H1 (cell line): ENCODE measurements around the gene CCDC71L. TPM values are rescaled to one million over a fixed set of nuclear protein-coding genes. Genes with fewer than 3 reads are reported as not detected.

Experiments
- EZH2 ChIP-seq: fragments of 200-600 bp; sonication (generic); IDR thresholded peaks from 2 replicates; pipeline ENCODE4 v1.7.1; 2012; ENCODE audit warnings: low read depth, mild to moderate bottlenecking, moderate library complexity, low read length, inconsistent platforms; ENCODE audit not compliant: severe bottlenecking
- SP1 ChIP-seq: IDR thresholded peaks from 2 replicates; pipeline ENCODE4 v1.6.1; 2011; ENCODE audit warnings: low read depth, low read length
- SP2 ChIP-seq: IDR thresholded peaks from 2 replicates; pipeline ENCODE4 v1.6.1; 2012; ENCODE audit warnings: mild to moderate bottlenecking, low read length, inconsistent platforms
- polyA plus RNA-seq, 7 experiments: library from polyadenylated mRNA; depleted of rRNA in 3 of 7; stranded (reverse) in 5 of 7; unstranded in 2 of 7; fragments of >200 nt in 5 of 7; fragments of 200-250 nt in 2 of 7; gene quantifications; 1 replicate in 5 of 7; 2 replicates in 1 of 7; 4 replicates in 1 of 7; pipeline versions ENCODE4 v1.2.1 to v1.2.3, GENCODE V29; 2011 to 2013; ENCODE audit warnings: missing spikeins in 2 of 7, mixed read lengths in 2 of 7
- total RNA-seq: library from RNA; stranded (reverse); fragmentation: NEBNext Ultra II Directional; extraction: Animal tissue kit (Norgen Biotek cat#: 25700); gene quantifications from 2 replicates; pipeline ENCODE4 v1.2.1, GENCODE V29; 2021
- TF ChIP-seq, protein P1 (sequence below): fragments of 300-600 bp; sonication (generic); IDR thresholded peaks from 2 replicates; pipeline ENCODE4 v1.7.1; 2012; ENCODE audit warnings: low read length, moderate library complexity, mild to moderate bottlenecking, inconsistent platforms; ENCODE audit not compliant: insufficient replicate concordance
- TF ChIP-seq, protein P2 (sequence below): IDR thresholded peaks from 2 replicates; pipeline ENCODE4 v1.6.1; 2012; ENCODE audit warnings: inconsistent platforms

CCDC71L gene
- total and polyA plus RNA-seq, 2 of the 8 experiments (the other 6 are each of a cell fraction or from before 2014, with no cell fraction given): 12.5 to 16.7 TPM

DNA sequence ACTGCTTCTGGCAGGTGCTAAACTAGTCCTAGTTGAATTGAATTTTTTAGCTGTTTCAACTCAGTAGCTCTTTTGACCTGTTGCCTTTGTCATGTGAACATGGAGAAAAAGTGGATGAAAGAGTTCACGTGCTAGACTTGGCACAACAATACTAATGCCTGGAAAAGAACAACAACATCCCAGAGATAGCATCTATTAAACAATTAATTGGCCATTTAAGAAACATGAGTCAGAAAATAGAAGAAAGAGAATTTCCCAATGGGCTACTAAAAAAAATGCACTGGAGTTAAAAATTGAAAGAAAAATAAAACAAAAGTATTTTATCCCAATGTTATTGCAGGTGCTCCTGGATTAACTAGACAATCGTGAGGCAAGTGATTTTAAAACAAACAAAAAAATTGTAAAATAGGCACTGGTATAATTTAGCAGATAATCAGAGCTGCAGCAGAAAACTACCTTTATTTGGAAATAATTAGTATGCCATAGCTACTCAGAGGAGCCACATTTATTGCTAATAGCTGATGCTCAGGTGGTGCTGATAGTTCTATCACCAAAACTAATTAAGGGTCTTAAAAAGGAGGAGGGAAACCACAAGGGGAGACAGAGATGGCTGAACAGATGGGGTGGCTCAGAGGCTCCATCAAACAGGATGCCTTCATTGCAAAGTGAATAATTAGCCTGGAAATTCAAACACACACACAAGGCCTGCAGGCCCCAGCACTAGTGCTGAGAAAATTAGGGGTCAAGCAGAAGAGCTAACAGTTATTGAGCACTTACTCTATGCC, 17.6 kb downstream of the CCDC71L start (continued):
- TF ChIP-seq, protein P1, sequence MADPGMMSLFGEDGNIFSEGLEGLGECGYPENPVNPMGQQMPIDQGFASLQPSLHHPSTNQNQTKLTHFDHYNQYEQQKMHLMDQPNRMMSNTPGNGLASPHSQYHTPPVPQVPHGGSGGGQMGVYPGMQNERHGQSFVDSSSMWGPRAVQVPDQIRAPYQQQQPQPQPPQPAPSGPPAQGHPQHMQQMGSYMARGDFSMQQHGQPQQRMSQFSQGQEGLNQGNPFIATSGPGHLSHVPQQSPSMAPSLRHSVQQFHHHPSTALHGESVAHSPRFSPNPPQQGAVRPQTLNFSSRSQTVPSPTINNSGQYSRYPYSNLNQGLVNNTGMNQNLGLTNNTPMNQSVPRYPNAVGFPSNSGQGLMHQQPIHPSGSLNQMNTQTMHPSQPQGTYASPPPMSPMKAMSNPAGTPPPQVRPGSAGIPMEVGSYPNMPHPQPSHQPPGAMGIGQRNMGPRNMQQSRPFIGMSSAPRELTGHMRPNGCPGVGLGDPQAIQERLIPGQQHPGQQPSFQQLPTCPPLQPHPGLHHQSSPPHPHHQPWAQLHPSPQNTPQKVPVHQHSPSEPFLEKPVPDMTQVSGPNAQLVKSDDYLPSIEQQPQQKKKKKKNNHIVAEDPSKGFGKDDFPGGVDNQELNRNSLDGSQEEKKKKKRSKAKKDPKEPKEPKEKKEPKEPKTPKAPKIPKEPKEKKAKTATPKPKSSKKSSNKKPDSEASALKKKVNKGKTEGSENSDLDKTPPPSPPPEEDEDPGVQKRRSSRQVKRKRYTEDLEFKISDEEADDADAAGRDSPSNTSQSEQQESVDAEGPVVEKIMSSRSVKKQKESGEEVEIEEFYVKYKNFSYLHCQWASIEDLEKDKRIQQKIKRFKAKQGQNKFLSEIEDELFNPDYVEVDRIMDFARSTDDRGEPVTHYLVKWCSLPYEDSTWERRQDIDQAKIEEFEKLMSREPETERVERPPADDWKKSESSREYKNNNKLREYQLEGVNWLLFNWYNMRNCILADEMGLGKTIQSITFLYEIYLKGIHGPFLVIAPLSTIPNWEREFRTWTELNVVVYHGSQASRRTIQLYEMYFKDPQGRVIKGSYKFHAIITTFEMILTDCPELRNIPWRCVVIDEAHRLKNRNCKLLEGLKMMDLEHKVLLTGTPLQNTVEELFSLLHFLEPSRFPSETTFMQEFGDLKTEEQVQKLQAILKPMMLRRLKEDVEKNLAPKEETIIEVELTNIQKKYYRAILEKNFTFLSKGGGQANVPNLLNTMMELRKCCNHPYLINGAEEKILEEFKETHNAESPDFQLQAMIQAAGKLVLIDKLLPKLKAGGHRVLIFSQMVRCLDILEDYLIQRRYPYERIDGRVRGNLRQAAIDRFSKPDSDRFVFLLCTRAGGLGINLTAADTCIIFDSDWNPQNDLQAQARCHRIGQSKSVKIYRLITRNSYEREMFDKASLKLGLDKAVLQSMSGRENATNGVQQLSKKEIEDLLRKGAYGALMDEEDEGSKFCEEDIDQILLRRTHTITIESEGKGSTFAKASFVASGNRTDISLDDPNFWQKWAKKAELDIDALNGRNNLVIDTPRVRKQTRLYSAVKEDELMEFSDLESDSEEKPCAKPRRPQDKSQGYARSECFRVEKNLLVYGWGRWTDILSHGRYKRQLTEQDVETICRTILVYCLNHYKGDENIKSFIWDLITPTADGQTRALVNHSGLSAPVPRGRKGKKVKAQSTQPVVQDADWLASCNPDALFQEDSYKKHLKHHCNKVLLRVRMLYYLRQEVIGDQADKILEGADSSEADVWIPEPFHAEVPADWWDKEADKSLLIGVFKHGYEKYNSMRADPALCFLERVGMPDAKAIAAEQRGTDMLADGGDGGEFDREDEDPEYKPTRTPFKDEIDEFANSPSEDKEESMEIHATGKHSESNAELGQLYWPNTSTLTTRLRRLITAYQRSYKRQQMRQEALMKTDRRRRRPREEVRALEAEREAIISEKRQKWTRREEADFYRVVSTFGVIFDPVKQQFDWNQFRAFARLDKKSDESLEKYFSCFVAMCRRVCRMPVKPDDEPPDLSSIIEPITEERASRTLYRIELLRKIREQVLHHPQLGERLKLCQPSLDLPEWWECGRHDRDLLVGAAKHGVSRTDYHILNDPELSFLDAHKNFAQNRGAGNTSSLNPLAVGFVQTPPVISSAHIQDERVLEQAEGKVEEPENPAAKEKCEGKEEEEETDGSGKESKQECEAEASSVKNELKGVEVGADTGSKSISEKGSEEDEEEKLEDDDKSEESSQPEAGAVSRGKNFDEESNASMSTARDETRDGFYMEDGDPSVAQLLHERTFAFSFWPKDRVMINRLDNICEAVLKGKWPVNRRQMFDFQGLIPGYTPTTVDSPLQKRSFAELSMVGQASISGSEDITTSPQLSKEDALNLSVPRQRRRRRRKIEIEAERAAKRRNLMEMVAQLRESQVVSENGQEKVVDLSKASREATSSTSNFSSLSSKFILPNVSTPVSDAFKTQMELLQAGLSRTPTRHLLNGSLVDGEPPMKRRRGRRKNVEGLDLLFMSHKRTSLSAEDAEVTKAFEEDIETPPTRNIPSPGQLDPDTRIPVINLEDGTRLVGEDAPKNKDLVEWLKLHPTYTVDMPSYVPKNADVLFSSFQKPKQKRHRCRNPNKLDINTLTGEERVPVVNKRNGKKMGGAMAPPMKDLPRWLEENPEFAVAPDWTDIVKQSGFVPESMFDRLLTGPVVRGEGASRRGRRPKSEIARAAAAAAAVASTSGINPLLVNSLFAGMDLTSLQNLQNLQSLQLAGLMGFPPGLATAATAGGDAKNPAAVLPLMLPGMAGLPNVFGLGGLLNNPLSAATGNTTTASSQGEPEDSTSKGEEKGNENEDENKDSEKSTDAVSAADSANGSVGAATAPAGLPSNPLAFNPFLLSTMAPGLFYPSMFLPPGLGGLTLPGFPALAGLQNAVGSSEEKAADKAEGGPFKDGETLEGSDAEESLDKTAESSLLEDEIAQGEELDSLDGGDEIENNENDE: no peak
- TF ChIP-seq SP2 (no peak), SP1 (no peak), EZH2 (no peak)
- TF ChIP-seq, protein P2, sequence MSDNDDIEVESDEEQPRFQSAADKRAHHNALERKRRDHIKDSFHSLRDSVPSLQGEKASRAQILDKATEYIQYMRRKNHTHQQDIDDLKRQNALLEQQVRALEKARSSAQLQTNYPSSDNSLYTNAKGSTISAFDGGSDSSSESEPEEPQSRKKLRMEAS: no peak
- TF ChIP-seq, all 59 proteins: peak for 0
